HG02981 (cell line): Measurements from ENCODE around the gene SMIM20.

Source experiments
- ATAC-seq: cut with Tn5 transposase; IDR thresholded peaks from one replicate; pipeline ENCODE4 v1.9.1; 2021; ENCODE audit warnings: mild to moderate bottlenecking, moderate library complexity; ENCODE audit not compliant: unreplicated experiment

SMIM20 gene

GRCh38 chr4:25925486-25926201 lies 11.6 kb downstream of the SMIM20 start:
- ATAC-seq = peak; percentile 56

DNA sequence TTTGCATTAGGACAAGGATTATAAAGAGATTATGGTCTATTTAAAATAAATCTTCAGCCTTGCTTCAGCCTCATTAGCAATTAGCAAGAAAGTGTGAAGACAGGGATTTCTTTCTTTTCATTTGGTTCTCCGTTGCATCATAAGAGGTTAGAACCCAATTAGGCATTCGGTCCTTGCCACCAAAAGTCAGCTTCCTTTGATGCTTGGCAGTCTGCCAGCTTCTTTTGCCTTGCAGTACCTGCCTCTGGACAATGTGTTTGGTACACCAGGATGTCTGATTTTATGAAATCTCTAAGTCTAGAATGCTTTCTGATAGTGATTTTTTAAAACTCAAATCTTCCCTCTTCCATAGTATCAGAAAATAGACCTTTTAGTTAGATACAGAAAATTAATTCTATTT lies 12.4 kb downstream of the SMIM20 start:
- no peak for ATAC-seq

DNA sequence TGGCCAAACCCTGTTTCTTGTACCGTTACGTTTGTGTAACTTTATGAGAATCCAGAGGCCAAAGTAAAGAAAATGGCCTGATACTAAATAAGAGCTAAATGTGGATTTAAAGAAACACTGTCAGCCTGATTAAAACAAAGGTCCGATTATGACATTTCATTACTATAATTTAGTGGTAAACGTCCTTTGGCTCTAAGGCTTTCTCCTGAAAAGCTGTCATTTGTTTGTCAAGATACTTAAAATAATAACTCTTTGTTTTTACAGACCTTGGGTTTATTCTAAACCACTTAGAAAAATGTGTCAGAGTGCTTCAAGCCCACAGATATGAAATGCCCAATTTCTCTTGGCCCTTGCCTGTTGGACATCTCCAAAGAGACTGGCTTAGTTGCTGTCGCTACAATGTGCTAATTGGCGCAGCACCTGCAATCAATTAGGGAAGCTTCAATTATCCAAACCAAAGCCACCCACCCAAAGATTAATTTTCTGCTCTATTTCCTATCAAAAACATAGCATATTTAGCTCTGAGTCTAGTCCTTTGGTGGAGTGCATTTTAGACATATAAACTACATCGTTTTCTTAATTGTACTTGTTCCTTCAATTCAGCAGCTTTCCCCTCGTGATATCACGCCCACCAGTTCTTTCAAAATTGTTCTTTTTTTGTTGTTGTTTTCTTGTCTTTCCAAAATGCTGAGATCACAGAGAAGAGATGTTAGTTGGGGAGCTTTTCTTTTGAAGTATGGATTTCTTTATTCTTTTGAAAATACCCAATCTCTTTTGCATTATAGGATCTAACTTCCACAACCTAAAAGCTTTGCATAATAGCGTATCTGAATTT lies 13.6 kb downstream of the SMIM20 start:
- no peak for ATAC-seq

GRCh38 chr4:25928379-25929297 lies 14.6 kb downstream of the SMIM20 start:
- ATAC-seq = no peak

- no peak for ATAC-seq
Measured at GRCh38 chr4:25929298-25929686, 15.3 kb downstream of the SMIM20 start.

- no peak for ATAC-seq
Measured at GRCh38 chr4:25930731-25931354, 16.8 kb downstream of the SMIM20 start.

DNA sequence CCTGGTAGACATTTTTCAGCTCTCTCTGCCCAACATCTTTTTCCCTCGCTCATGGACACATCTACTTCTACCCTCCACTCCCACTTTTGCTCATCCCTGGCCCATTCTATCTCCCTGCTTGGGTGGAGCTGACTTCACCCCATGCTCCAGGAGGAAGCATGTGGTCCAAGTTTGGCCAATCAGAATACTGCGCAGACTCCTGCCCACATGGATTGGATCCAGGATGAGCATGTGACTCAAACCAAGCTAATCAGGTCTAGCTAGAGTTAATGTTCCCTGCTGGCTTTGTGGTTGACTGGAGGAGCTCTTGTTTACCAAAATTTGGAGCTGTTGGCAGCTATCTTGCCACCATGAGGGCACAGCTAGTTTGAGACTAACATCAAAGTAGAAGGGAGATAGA lies 22.7 kb downstream of the SMIM20 start:
- no peak for ATAC-seq

DNA sequence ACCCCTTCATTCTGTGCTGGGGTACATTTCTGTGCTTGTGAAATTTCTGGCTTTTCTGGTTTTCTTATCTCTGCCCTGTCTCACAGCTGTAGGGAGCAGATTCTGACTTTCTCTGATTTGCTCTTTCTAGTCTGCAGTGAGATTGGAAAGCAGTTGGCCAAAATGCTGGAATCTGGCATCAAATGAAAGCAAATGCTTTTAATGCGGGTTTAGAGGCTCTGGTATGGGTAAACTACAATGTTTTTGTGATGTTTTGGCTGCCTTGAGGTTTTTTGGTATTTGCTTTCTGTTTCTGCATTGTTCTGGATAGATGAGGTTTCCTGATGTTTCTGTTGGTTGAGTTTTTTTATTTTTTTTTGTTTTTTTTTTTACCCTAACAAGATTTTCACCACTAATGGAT lies 23.8 kb downstream of the SMIM20 start:
- no peak for ATAC-seq

DNA sequence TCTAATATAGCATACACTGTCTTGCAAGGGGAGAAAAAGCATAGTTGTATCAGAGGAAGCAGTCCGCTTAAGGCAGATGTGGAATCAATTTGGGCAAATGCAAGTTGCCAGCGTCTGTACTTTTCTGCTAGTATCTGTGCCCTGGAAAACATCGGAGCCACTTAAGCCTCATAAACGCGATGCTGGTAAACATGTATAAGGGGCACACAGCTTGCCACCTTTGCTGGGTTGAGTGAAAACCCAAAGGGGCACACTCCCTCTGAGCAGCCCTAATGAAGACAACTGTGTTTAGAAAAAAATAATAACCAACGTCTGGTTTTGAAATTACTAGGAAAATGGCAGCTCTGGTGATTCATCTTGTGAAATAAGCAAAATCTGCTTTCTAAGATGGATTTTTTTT lies 24.3 kb downstream of the SMIM20 start:
- ATAC-seq = peak; percentile 30

DNA sequence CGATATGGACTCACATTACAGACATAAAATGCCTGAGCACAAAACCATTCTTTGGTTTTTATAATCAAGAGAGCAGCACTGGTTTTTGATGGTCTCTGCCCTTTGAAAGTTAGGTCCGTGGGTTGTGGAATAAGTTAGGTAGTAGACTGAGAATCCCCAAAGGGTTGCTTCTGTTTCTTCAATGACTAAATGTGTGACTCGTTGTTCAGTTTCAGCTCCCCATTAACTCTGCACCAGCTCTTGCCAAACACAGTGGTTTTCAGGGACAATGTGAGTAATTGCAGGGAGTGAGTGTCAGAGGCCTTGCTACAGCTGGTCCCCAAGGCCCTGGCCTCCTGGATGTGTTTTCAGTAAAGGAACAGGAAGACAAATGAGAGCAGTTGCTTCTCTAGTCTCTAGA lies 24.8 kb downstream of the SMIM20 start:
- ATAC-seq = peak; percentile 89

DNA sequence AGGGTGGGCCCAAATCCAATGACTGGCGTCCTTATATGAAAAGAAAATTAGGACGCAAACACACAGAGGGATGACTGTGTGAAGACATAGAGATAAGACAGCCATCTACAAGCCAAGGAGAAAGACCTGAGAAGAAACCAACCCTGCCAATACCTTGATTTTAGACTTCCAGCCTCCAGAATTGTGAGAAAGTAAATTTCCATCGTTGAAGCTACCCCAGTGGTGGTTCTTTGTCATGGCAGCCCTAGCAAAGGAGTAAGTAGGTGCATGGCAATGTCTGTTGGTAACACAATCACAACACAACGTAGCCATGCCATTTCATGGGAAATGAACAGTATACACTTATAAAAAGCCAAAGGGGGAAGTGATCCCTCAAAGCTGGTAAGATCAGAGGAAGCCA lies 25.3 kb downstream of the SMIM20 start:
- no peak for ATAC-seq

GRCh38 chr4:25941457-25942221 lies 27.6 kb downstream of the SMIM20 start:
- ATAC-seq = no peak

DNA sequence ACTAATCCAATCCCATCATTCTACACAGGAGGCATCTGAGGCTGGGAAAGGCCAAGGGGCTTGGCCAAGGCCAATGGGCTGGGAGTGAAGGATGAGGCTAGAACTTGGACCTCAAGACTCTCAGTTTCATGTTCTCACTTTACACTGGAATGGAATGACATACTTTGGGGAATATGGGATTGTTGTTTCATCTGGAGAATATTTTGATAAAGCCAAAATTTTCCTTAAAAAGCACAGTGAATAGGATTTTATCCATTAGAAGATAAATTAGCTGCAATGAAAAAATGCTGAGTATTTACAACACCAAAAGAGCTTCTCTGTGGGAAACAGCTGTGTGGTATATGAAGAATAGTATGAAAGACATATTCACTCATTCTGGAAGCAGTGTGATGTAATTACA lies 29.3 kb downstream of the SMIM20 start:
- ATAC-seq = no peak

DNA sequence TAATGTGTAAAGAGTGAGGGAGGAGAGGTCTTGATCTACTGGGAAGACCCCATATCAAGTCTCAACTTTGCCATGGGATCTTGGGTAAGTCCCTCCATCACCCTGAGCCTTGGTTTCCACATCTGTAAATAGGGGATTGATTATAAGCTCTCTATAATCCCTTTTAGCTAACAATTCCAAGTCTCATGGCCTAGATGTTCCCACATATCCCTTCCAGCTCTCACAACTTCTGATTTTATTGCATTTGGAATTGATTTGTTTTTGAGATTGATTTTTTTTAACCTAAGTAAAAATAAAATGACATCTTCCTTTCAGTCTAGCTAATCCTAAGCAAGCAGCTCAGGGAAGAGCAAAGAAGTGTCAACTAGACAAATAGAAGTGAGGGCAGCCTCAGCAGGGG lies 29.8 kb downstream of the SMIM20 start:
- no peak for ATAC-seq

DNA sequence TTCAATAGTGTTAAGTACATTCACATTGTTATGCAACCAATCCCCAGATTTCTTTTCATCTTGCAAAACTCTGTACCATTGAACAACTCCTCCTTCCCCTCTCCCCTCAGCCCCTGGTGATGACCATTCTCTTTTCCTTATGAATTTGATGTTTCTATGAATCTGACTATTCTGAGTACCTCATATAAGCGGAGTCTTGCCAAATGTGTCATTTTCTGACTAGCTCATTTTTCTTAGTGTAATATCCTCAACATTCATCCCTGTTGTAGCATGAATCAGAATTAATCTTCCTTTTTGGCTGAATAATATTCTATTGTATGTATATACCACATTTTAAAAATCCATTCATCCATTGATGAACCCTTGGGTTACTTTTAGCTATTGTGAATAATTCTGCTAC lies 34.0 kb downstream of the SMIM20 start:
- ATAC-seq = no peak

GRCh38 chr4:25949173-25949748 lies 35.2 kb downstream of the SMIM20 start:
- no peak for ATAC-seq

DNA sequence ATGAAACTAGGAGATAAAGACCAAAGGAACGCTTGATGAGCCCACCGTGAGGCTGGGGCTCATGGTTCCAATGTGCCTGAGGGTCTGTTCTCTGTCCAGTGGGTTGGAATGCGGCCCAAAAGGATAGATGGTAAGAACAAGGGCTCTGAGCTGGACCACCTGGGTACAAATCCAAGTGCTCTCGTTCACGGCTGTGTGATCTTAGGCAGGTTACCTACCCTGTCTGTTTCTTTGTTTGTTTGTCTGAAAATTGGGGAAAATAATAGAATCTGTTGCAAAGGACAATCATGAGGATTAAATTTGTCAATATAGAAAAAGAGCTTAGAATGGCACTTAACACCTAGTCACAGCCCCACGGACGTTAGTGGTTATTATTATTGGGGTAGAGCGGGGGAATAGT lies 36.0 kb downstream of the SMIM20 start:
- no peak for ATAC-seq

DNA sequence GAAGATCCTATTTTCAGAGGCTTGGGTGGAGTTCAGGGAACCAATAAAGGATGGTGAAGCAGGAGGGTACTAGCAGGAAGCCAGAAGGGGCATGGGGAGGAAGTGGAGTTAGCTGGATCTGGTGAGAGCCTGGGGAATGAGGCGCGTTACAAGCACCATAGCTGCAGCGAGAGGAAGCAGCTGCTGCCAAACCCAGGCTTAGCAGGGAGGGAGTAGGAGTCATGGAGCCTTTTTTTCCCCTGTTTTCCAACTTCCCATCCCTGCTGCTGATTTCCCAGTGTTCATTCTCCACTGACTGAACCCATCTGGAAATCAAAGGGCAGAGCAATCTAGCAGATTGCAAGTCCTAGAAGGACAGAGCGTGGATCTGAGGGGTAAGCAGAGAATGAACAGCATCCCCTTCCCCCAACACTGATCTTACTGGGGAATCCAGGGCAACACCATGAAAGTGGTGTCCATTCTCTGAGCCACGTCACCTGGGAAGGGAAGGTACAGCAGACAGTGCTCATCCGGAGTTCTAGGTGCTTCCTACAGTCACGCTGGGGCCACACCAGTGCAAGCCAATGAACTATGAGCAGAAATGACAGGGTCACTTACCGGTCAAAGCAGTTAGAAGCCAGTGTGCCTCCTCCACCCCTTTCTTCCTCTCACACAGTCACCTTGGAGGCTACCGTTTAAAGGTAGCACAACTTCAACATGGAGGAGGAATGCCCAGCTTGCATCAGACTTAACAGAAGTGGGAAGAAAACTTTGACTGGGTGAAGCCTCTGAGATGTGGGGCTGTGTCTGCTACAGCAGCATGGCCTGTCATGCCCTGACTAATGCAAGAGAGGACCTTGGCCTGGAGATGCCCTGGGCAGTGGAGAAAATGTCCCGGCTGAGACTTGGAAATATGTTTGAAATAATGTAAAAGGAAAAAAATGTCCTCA lies 36.7 kb downstream of the SMIM20 start:
- no peak for ATAC-seq
